ENCODE measurements around the gene TRIM60.
"Not testable (repeated sequence)": the region's sequence is repeated elsewhere in the genome, so short reads cannot be mapped to it uniquely, and the experiment has no call there.

Gene TRIM60

DNA sequence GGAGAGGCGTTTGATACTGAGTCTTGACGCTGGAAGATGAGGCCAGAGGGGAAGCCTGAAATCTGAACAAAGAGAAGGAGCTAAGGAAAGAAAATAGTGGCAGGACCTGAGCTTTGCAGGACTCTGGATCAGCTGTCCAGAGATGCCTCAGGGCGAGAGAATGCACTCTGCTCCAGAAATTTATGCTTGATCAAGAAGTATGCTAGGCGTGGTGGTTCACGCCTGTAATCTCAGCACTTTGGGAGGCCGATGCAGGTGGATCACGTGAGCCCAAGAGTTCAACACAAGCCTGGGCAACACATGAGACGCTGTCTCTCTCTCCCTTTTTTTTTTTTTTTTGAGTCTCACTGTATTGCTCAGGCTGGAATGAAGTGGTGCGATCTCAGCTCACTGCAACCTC lies 23.8 kb downstream of the TRIM60 start:
- DNase-seq (ENCODE audit: low read depth) = no peak
- Histone ChIP-seq H3K4me1 (ENCODE audit: control insufficient read depth, insufficient read depth, low read length) (no peaks in the 10 kb centered on the region), H3K4me3 (ENCODE audit: low read length) (no peak overlapping the region), H3K27me3 (replicated peaks; ENCODE audit: control insufficient read depth, insufficient read depth, low read length) (no peaks in the 10 kb centered on the region), H3K9me3 (ENCODE audit: control insufficient read depth, low read length) (no peaks in the 10 kb centered on the region), H3K36me3 (ENCODE audit: control insufficient read depth, insufficient read depth, low read length, severe bottlenecking) (no peaks in the 10 kb centered on the region), H3K9ac (ENCODE audit: low read length) (no peak overlapping the region)

DNA sequence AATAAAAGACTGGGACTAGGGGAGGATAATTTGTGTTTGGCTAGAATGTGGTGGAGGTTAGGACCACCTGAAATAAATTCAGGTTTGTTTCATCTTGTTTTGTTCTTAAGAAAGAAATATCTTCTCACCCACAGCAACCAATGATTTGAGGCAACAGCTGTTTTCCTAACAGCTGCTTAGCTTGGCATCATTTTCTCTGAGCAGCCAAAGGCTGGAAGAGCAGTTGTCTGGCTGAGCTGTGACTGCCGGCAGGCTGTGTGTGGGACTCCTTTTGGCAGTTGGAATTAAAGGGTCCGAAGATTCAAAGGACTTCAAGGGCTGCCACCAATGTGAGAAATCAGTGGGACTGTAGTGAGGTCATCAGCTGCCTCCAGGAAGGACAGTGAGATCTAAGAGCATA lies 26.9 kb downstream of the TRIM60 start:
- no peak for DNase-seq (ENCODE audit: low read depth)
- Histone ChIP-seq H3K9me3 (ENCODE audit: control insufficient read depth, low read length) (no peaks in the 10 kb centered on the region), H3K27me3 (replicated peaks; ENCODE audit: control insufficient read depth, insufficient read depth, low read length) (no peaks in the 10 kb centered on the region)

DNA sequence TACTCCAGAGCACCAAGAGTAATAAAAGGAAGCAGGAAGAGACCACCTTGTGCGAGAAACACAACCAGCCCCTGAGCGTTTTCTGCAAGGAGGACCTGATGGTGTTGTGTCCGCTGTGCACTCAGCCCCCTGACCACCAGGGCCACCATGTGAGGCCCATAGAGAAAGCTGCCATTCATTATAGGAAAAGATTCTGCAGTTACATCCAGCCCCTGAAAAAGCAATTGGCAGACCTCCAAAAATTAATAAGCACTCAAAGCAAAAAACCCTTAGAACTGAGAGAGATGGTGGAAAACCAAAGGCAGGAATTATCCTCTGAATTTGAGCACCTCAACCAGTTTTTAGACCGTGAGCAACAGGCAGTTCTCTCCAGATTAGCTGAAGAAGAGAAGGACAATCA lies 27.6 kb downstream of the TRIM60 start:
- Histone ChIP-seq H3K9ac (ENCODE audit: low read length) (no peak overlapping the region), H3K4me3 (ENCODE audit: low read length) (no peak overlapping the region), H3K27me3 (replicated peaks; ENCODE audit: control insufficient read depth, insufficient read depth, low read length) (no peaks in the 10 kb centered on the region), H3K36me3 (ENCODE audit: control insufficient read depth, insufficient read depth, low read length, severe bottlenecking) (no peaks in the 10 kb centered on the region), H3K4me1 (ENCODE audit: control insufficient read depth, insufficient read depth, low read length) (no peaks in the 10 kb centered on the region), H3K9me3 (ENCODE audit: control insufficient read depth, low read length) (no peaks in the 10 kb centered on the region)
- no peak for DNase-seq (ENCODE audit: low read depth)

More for the DNA sequence above, 26.9 kb downstream of the TRIM60 start:
- no peak overlapping the region for H3K9ac ChIP-seq (ENCODE audit: low read length)
- H3K4me1 ChIP-seq (ENCODE audit: control insufficient read depth, insufficient read depth, low read length) = no peaks in the 10 kb centered on the region
- H3K4me3 ChIP-seq (ENCODE audit: low read length) = no peak overlapping the region
- no peaks in the 10 kb centered on the region for H3K36me3 ChIP-seq (ENCODE audit: control insufficient read depth, insufficient read depth, low read length, severe bottlenecking)

DNA sequence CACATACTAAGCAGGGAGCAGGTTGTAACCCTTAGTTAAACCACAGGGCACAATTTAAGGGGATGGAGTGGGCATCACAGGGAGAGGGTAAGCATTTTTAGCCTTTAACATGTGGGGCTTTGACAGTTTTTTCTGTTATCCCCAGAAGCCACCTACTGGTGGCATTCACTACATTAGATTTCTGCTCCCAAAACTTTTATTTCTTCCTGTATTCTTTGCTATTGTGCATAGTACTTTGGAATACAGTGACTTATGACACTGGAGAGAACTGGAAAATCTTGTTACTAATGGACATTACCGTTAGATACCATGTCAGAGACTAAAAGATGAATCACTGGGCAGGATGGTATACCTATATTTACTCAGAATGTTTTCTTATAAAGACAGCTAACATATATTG lies 29.1 kb downstream of the TRIM60 start:
- DNase-seq (ENCODE audit: low read depth) = peak; percentile 6
- no peaks in the 10 kb centered on the region for H3K27me3 ChIP-seq (replicated peaks; ENCODE audit: control insufficient read depth, insufficient read depth, low read length)

DNA sequence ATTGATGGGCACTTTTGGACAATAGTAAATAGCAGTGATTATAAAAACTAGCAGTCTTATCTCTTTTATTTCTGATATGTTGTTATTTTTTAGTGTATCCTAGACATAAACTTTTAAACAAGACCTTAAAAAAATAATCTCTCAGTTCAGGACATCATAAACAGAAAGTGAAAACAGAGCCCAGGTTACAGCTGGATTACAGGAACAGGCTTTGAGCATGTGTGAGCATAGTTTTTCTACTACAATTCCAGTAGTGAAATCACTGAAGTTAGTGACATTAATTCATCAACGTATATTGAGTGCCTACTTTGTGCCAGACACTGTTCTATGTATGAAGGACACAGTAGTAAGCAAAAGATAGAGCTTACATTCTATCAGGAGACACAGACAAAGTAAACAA lies 38.8 kb downstream of the TRIM60 start:
- no peaks in the 10 kb centered on the region for H3K9me3 ChIP-seq (ENCODE audit: control insufficient read depth, low read length)
- no peaks in the 10 kb centered on the region for H3K4me1 ChIP-seq (ENCODE audit: control insufficient read depth, insufficient read depth, low read length)
- no peaks in the 10 kb centered on the region for H3K36me3 ChIP-seq (ENCODE audit: control insufficient read depth, insufficient read depth, low read length, severe bottlenecking)
- H3K27me3 ChIP-seq (replicated peaks; ENCODE audit: control insufficient read depth, insufficient read depth, low read length) = no peaks in the 10 kb centered on the region
- no peak overlapping the region for H3K4me3 ChIP-seq (ENCODE audit: low read length)
- no peak overlapping the region for H3K9ac ChIP-seq (ENCODE audit: low read length)
- no peak for DNase-seq (ENCODE audit: low read depth)

More for the DNA sequence above, 29.1 kb downstream of the TRIM60 start:
- H3K9ac ChIP-seq (ENCODE audit: low read length) = no peak overlapping the region
- no peaks in the 10 kb centered on the region for H3K36me3 ChIP-seq (ENCODE audit: control insufficient read depth, insufficient read depth, low read length, severe bottlenecking)
- no peaks in the 10 kb centered on the region for H3K9me3 ChIP-seq (ENCODE audit: control insufficient read depth, low read length)
- H3K4me3 ChIP-seq (ENCODE audit: low read length) = no peak overlapping the region
- H3K4me1 ChIP-seq (ENCODE audit: control insufficient read depth, insufficient read depth, low read length) = no peaks in the 10 kb centered on the region

DNA sequence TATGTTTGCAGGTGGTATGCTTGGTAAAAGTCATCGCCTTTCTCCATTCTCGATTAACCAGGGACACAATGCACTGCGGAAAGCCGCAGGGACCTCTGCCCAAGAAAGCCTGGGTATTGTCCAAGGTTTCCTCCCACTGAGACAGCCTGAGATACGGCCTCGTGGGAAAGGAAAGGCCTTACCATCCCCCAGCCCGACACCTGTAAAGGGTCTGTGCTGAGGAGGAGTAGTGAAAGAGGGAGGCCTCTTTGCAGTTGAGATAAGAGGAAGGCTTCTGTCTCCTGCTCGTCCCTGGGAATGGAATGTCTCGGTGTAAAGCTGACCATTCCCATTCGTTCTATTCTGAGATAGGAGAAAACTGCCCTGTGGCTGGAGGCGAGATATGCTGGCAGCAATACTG lies 41.5 kb downstream of the TRIM60 start:
- not testable (repeated sequence) for H3K4me3 ChIP-seq (ENCODE audit: low read length); H3K27me3 ChIP-seq (replicated peaks; ENCODE audit: control insufficient read depth, insufficient read depth, low read length); H3K36me3 ChIP-seq (ENCODE audit: control insufficient read depth, insufficient read depth, low read length, severe bottlenecking); H3K9me3 ChIP-seq (ENCODE audit: control insufficient read depth, low read length); H3K4me1 ChIP-seq (ENCODE audit: control insufficient read depth, insufficient read depth, low read length); H3K9ac ChIP-seq (ENCODE audit: low read length); DNase-seq (ENCODE audit: low read depth)

DNA sequence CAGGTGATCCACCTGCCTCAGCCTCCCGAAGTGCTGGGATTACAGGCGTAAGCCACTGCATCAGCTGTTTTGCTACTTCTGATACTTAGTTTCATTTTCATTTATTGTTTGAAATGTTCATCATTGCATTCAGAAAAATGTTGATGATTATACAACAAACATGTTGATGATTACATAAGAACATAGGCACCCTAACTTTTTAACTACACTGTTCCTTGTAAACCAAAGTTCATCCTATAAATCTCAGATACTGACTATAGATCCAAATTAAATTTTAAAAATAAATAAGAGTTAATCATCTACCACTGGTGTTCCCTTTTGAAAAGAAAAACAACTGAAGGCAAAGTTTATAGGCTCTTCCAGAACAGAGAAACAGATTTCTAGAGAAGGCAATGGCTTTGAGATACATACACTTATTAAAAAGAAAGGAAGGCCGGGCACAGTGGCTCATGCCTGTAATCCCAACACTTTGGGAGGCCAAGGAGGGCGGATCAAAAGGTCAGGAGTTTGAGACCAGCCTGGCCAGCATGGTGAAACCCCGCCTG lies 45.3 kb downstream of the TRIM60 start:
- DNase-seq (ENCODE audit: low read depth) = no peak
- Histone ChIP-seq H3K4me3 (ENCODE audit: low read length) (no peak overlapping the region), H3K27me3 (replicated peaks; ENCODE audit: control insufficient read depth, insufficient read depth, low read length) (no peaks in the 10 kb centered on the region), H3K9ac (ENCODE audit: low read length) (no peak overlapping the region), H3K36me3 (ENCODE audit: control insufficient read depth, insufficient read depth, low read length, severe bottlenecking) (peaks cover 13% of the 10 kb centered on the region), H3K9me3 (ENCODE audit: control insufficient read depth, low read length) (no peaks in the 10 kb centered on the region), H3K4me1 (ENCODE audit: control insufficient read depth, insufficient read depth, low read length) (no peaks in the 10 kb centered on the region)

DNA sequence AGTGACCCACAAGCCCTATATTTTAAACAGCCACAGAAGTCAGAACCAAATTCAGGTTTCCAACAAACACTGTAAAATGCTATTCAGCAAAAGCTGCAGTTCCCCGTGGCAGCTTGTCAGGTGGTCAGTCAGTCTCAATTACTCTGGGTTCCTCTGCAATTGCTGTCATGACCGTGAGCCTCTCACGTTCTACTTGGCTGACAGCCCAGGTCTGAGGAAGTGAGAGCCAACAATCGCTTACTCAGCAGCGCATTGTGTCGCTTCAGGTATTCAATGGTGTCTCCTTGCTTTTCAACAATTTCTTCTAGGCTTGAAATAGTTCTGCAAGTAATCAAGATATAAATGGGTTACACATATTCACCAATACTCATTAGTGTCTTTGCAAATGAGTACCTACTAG lies 47.7 kb downstream of the TRIM60 start:
- Histone ChIP-seq H3K4me1 (ENCODE audit: control insufficient read depth, insufficient read depth, low read length) (no peaks in the 10 kb centered on the region), H3K9me3 (ENCODE audit: control insufficient read depth, low read length) (no peaks in the 10 kb centered on the region), H3K4me3 (ENCODE audit: low read length) (no peak overlapping the region), H3K27me3 (replicated peaks; ENCODE audit: control insufficient read depth, insufficient read depth, low read length) (no peaks in the 10 kb centered on the region), H3K9ac (ENCODE audit: low read length) (no peak overlapping the region), H3K36me3 (ENCODE audit: control insufficient read depth, insufficient read depth, low read length, severe bottlenecking) (peaks cover 15% of the 10 kb centered on the region)
- DNase-seq (ENCODE audit: low read depth) = no peak

DNA sequence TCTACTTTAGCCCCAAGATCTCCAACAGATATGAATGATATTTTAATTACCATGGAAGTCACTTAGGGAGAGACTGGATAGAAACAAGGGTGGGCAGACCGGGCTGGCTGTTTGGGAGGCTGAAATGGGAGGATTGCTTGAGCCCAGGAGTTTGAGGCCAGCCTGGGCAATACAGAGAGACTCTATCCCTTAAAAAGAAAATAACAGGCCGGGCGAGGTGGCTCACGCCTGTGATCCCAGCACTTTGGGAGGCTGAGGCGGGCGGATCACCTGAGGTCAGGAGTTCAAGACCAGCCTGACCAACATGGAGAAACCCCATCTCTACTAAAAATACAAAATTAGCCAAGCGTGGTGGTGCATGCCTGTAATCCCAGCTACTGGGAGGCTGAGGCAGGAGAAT lies 53.0 kb downstream of the TRIM60 start:
- not testable (repeated sequence) for H3K9ac ChIP-seq (ENCODE audit: low read length); DNase-seq (ENCODE audit: low read depth); H3K4me3 ChIP-seq (ENCODE audit: low read length); H3K4me1 ChIP-seq (ENCODE audit: control insufficient read depth, insufficient read depth, low read length); H3K9me3 ChIP-seq (ENCODE audit: control insufficient read depth, low read length); H3K27me3 ChIP-seq (replicated peaks; ENCODE audit: control insufficient read depth, insufficient read depth, low read length)
- peaks cover 26% of the 10 kb centered on the region for H3K36me3 ChIP-seq (ENCODE audit: control insufficient read depth, insufficient read depth, low read length, severe bottlenecking)

DNA sequence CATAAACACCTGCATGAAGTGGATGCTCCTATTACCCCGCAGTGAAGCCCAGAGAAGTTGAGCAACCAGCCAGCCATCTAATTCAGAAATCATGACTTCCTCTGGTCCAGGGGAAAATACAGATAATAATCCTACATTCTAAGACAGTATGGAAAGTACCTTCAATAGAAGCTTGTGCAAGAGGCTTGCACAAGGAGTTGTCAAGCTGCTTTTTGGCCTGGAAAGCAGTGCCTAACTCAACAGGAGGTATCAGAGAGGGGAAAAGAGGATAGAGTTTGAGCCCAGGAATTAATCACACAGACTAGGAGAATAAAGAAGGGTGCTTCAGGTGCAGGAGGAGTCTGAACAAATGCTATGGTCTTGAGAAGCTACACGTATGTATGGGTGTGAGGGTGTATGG lies 54.1 kb downstream of the TRIM60 start:
- Histone ChIP-seq H3K4me3 (ENCODE audit: low read length) (no peak overlapping the region), H3K27me3 (replicated peaks; ENCODE audit: control insufficient read depth, insufficient read depth, low read length) (no peaks in the 10 kb centered on the region), H3K36me3 (ENCODE audit: control insufficient read depth, insufficient read depth, low read length, severe bottlenecking) (peaks cover 26% of the 10 kb centered on the region), H3K9me3 (ENCODE audit: control insufficient read depth, low read length) (no peaks in the 10 kb centered on the region), H3K9ac (ENCODE audit: low read length) (no peak overlapping the region), H3K4me1 (ENCODE audit: control insufficient read depth, insufficient read depth, low read length) (no peaks in the 10 kb centered on the region)
- DNase-seq (ENCODE audit: low read depth) = peak; percentile 12

DNA sequence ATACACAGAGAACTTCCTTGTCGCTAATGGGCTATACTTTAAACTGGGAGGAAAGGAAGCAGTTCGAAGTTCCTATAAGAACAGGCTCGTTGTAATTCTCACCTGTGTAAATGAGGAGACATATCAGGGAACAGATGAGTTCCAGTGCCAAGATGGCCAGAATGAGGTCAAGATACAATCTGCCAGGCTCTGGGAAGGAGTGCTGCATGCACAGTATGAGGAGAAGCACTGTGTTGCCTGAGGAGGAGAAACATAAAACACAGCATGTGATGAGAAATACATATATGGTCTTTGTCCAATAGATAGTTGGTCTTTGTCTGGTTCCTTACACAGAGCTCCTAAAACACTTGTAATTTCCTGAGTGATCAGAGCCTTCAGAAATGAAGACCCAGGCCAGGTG lies 56.6 kb downstream of the TRIM60 start:
- Histone ChIP-seq H3K36me3 (ENCODE audit: control insufficient read depth, insufficient read depth, low read length, severe bottlenecking) (peaks cover 26% of the 10 kb centered on the region), H3K27me3 (replicated peaks; ENCODE audit: control insufficient read depth, insufficient read depth, low read length) (no peaks in the 10 kb centered on the region), H3K4me1 (ENCODE audit: control insufficient read depth, insufficient read depth, low read length) (no peaks in the 10 kb centered on the region), H3K9me3 (ENCODE audit: control insufficient read depth, low read length) (no peaks in the 10 kb centered on the region), H3K9ac (ENCODE audit: low read length) (no peak overlapping the region), H3K4me3 (ENCODE audit: low read length) (no peak overlapping the region)
- no peak for DNase-seq (ENCODE audit: low read depth)

Measured in adipocyte (in vitro differentiated cells).